ENCODE data around the gene ZNF385D. TPM values are rescaled to one million over a fixed set of nuclear protein-coding genes. Genes with fewer than 3 reads are reported as not detected.
A peak's percentile ranks its signal among the peaks of the same experiment; 100 is the strongest.

The ZNF385D gene
- total RNA-seq, 6 experiments from 2014 or later: 0.06 to 2.7 (median 0.59) TPM; not detected in 1

DNA sequence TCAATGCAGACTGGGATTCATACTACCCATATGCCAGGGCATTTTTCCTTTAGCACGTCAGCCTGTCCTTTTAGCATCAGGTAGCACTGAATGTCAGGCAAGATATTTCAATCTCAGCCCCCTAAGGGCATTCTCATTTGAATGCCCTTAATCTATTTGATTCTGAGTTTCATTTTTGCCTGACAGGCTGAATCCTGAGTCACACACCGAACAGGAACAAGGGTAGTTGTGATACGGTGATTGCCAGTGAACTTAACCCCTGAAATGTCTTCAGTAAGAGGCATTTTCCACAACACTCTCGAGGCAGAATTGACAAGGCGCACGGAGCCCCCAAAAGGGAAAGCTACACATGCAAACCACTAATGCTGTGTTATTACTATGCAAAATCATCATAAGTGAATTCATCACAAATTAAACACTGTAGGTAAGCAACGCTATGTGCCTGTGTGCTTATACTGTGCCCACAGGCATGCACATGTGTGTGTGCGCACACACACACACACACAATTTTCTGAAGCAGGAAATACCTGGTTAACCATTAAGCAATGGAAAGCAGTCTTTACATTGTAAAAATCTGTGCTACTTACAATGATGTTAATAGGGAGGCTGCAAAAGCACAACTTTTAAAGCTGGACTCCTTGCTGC is 130.4 kb downstream of the ZNF385D start:
- H3K27ac ChIP-seq: peak overlapping the region in 1 of 3 donors; percentile 39
- ATAC-seq: peak in 3 of 4 donors; percentile 9 to 61 (median 29)

DNA sequence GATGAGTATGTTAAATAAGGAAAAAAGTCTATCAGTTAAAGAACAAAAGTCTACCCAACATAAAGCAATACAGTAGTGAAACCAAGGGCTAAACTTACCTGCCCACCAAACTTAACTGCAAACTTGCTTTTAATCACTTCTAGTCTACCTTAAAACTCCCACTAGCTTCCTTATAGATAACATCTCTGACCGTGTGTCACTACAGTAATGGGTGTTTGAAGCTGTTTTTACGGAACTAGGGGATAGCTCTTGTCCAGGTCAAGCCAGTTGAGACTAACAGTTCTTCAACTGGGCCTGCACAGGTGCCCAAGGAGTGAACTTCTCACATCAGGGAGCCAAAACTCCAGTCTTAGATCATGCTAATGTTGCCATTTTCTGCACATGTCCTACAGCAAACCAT is 132.3 kb downstream of the ZNF385D start:
- H3K9me3 ChIP-seq: no peaks in the 10 kb centered on the region

More for the DNA sequence above, 130.4 kb downstream of the ZNF385D start:
- no peak for TF ChIP-seq POLR2A (IDR thresholded peaks at IDR 0.05)
- TF ChIP-seq, protein P1, sequence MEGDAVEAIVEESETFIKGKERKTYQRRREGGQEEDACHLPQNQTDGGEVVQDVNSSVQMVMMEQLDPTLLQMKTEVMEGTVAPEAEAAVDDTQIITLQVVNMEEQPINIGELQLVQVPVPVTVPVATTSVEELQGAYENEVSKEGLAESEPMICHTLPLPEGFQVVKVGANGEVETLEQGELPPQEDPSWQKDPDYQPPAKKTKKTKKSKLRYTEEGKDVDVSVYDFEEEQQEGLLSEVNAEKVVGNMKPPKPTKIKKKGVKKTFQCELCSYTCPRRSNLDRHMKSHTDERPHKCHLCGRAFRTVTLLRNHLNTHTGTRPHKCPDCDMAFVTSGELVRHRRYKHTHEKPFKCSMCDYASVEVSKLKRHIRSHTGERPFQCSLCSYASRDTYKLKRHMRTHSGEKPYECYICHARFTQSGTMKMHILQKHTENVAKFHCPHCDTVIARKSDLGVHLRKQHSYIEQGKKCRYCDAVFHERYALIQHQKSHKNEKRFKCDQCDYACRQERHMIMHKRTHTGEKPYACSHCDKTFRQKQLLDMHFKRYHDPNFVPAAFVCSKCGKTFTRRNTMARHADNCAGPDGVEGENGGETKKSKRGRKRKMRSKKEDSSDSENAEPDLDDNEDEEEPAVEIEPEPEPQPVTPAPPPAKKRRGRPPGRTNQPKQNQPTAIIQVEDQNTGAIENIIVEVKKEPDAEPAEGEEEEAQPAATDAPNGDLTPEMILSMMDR (IDR thresholded peaks at IDR 0.05): no peak
- intact Hi-C loops (cut with DNase I): no loop called here
- Histone ChIP-seq H3K4me1 (peaks cover 0 to 12% (median 2%) of the 10 kb centered on the region in 4 donors), H3K36me3 (no peaks in the 10 kb centered on the region), H3K4me3 (peak overlapping the region in 1 of 3 donors; percentile 20), H3K9me3 (no peaks in the 10 kb centered on the region), H3K27me3 (no peaks in the 10 kb centered on the region)
- no peak for DNase-seq
- WGBS (ENCODE audit: insufficient coverage, low coverage, low lambda C conversion rate, missing lambda C conversion rate): 35% methylated on average over 5 of the region's 8 CpGs

DNA sequence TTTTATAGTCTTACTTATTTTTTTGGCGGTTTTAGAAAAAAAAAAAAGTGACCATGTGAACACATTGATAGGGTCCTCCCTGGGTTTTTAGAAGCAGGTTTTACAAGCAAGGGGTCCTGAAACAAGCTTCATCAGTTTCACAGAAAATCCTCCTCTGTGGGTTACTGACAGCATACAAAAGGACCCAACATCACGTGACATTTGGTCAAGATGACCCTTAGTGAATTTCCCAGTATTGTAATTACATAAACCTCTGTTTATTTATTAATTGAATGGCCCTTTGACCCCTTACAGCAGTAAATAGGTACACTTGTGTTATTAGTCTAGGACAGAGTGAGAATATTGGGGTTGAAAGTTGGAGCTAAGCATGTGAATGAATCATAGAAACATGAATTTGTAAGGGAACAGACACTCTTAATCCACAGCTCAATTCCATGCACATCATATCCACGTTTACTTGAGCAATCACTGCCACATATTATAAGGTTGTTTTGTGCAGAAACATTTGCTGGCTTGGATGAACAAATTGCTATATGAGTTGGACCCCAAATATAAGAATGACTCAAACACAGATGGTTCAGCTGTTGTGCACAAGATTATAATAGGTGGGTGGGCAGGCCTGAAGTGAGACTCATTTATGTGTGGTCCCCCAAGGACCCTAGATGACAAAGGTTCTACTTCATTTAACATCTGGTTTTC is 137.5 kb downstream of the ZNF385D start:
- no peaks in the 10 kb centered on the region for H3K4me1 ChIP-seq
- intact Hi-C loops (cut with DNase I): no loop called here
- TF ChIP-seq, protein P1 (IDR thresholded peaks at IDR 0.05): no peak
- TF ChIP-seq POLR2A (IDR thresholded peaks at IDR 0.05): no peak
- no peaks in the 10 kb centered on the region for H3K36me3 ChIP-seq
- H3K27me3 ChIP-seq: no peaks in the 10 kb centered on the region
- H3K4me3 ChIP-seq: no peak overlapping the region
- 60% methylated on average over 3 of the region's 3 CpGs for WGBS (ENCODE audit: insufficient coverage, low coverage, low lambda C conversion rate, missing lambda C conversion rate)
- no peak overlapping the region for H3K27ac ChIP-seq
- DNase-seq (no peak), ATAC-seq (no peak)
- no peaks in the 10 kb centered on the region for H3K9me3 ChIP-seq

More for the DNA sequence above, 132.3 kb downstream of the ZNF385D start:
- TF ChIP-seq, protein P1 (IDR thresholded peaks at IDR 0.05): no peak
- TF ChIP-seq POLR2A (IDR thresholded peaks at IDR 0.05): no peak
- H3K27me3 ChIP-seq: no peaks in the 10 kb centered on the region
- H3K4me1 ChIP-seq: peaks cover 0 to 12% (median 2%) of the 10 kb centered on the region in 4 donors
- no peak overlapping the region for H3K4me3 ChIP-seq
- ATAC-seq (no peak), DNase-seq (no peak)
- H3K27ac ChIP-seq: no peak overlapping the region
- WGBS (ENCODE audit: insufficient coverage, low coverage, low lambda C conversion rate, missing lambda C conversion rate): 44% methylated on average over 2 of the region's 2 CpGs
- intact Hi-C loops (cut with DNase I): no loop called here
- no peaks in the 10 kb centered on the region for H3K36me3 ChIP-seq

DNA sequence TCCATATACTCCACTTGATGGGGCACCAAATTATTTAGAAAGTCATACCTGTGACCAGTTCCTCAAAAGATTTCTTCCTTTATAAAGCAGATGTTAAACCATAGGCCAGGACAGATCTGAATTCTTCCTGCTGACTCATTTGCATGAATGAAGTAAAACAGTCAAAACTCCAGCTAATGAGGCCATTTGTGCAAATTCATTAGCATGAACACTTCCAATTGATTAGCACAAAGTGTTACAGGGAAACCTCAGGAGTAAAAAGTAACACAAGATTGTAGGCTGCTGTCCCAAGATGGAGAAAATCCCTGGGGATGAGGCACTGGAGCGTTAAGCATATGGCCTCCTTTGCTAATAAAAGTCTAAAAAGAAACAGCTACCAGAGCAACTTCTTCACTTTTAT is 149.8 kb downstream of the ZNF385D start:
- Histone ChIP-seq H3K9me3 (no peaks in the 10 kb centered on the region), H3K4me1 (no peaks in the 10 kb centered on the region), H3K27me3 (no peaks in the 10 kb centered on the region), H3K27ac (no peak overlapping the region), H3K4me3 (no peak overlapping the region), H3K36me3 (no peaks in the 10 kb centered on the region)
- ATAC-seq (no peak), DNase-seq (no peak)
- WGBS (ENCODE audit: insufficient coverage, low coverage, low lambda C conversion rate, missing lambda C conversion rate): 91% methylated on average over 1 of the region's 1 CpG
- intact Hi-C loops (cut with DNase I): no loop called here
- TF ChIP-seq, protein P1 (IDR thresholded peaks at IDR 0.05): no peak
- TF ChIP-seq POLR2A (IDR thresholded peaks at IDR 0.05): no peak

All from right lobe of liver (tissue), 6 donors.